Cardiac muscle cell (in vitro differentiated cells and primary cell): ENCODE measurements around the gene SEZ6L. TPM values are rescaled to one million over a fixed set of nuclear protein-coding genes. Genes with fewer than 3 reads are reported as not detected.
"Not testable (repeated sequence)": the region's sequence is repeated elsewhere in the genome, so short reads cannot be mapped to it uniquely, and the experiment has no call there.

Experiments
- DNase-seq, 2 donors: peaks; one replicate each; pipeline versions ENCODE4 v3.0.0 to v3.0.0-alpha.2; 2010 to 2017; ENCODE audit warnings: low read depth in 1 of 2, low spot score in 1 of 2
- H3K27ac ChIP-seq: fragments of 200-600 bp; sonication (generic); 2 replicates; pipeline ENCODE4 v1.5.1; 2016
- H3K27me3 ChIP-seq: fragments of 200-600 bp; sonication (generic); 2 replicates; pipeline ENCODE4 v1.6.0; 2016; ENCODE audit warnings: control low read depth
- H3K36me3 ChIP-seq: fragments of 200-600 bp; sonication (generic); 2 replicates; pipeline ENCODE4 v1.5.1; 2016; ENCODE audit warnings: control low read depth
- H3K4me1 ChIP-seq: fragments of 200-600 bp; sonication (generic); 2 replicates; pipeline ENCODE4 v1.8.1; 2017; ENCODE audit warnings: low read depth, mild to moderate bottlenecking, mixed run types
- H3K4me3 ChIP-seq: fragments of 200-600 bp; sonication (generic); 2 replicates; pipeline ENCODE4 v1.5.1; 2016; ENCODE audit warnings: mild to moderate bottlenecking
- H3K9me3 ChIP-seq: fragments of 200-600 bp; sonication (generic); 2 replicates; pipeline ENCODE4 v1.5.1; 2017; ENCODE audit warnings: low read depth, mild to moderate bottlenecking, control low read depth
- polyA plus RNA-seq: library from polyadenylated mRNA; unstranded; fragments of >200 nt; fragmentation: Nextera tagmentation; extraction: Ambion mirVana; gene quantifications from 2 replicates; pipeline ENCODE4 v1.2.1, GENCODE V29; 2016
- total RNA-seq: library from RNA; depleted of rRNA; stranded (reverse); fragments of >200 nt; gene quantifications from 2 replicates; pipeline ENCODE4 v1.2.3, GENCODE V29; 2016
- TF ChIP-seq, protein P1 (sequence below): IDR thresholded peaks from 2 replicates; pipeline ENCODE4 v1.5.1; 2012; ENCODE audit warnings: low read depth, mild to moderate bottlenecking, low read length

Gene SEZ6L
- total and polyA plus RNA-seq, 2 experiments from 2014 or later: 0.12 TPM; not detected in 1

DNA sequence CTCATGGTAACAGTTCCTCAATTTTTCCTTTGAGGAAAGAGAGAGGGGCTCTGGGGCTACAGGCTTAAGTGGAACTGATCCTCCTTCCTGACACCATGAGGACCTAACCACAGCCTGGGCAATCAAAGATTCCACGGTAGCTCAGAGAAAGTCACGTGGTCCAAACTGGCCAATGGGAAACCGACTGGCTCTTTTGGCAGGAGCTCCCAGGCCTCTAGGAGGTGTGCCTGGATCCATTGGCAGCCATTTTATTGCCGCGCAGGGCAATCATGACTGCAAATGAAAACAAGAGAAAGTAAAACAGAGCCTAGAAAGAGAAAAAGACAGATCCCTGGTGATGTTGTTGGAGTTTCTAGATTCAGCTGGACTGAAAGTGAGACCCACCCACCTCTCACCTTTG lies 232.5 kb downstream of the SEZ6L start:
- no peak overlapping the region for H3K4me3 ChIP-seq
- H3K27me3 ChIP-seq: no peaks in the 10 kb centered on the region
- TF ChIP-seq, protein P1, sequence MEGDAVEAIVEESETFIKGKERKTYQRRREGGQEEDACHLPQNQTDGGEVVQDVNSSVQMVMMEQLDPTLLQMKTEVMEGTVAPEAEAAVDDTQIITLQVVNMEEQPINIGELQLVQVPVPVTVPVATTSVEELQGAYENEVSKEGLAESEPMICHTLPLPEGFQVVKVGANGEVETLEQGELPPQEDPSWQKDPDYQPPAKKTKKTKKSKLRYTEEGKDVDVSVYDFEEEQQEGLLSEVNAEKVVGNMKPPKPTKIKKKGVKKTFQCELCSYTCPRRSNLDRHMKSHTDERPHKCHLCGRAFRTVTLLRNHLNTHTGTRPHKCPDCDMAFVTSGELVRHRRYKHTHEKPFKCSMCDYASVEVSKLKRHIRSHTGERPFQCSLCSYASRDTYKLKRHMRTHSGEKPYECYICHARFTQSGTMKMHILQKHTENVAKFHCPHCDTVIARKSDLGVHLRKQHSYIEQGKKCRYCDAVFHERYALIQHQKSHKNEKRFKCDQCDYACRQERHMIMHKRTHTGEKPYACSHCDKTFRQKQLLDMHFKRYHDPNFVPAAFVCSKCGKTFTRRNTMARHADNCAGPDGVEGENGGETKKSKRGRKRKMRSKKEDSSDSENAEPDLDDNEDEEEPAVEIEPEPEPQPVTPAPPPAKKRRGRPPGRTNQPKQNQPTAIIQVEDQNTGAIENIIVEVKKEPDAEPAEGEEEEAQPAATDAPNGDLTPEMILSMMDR: no peak
- H3K9me3 ChIP-seq: no peaks in the 10 kb centered on the region
- H3K27ac ChIP-seq: no peak overlapping the region
- DNase-seq: no peak
- H3K4me1 ChIP-seq: no peaks in the 10 kb centered on the region
- H3K36me3 ChIP-seq: no peaks in the 10 kb centered on the region

DNA sequence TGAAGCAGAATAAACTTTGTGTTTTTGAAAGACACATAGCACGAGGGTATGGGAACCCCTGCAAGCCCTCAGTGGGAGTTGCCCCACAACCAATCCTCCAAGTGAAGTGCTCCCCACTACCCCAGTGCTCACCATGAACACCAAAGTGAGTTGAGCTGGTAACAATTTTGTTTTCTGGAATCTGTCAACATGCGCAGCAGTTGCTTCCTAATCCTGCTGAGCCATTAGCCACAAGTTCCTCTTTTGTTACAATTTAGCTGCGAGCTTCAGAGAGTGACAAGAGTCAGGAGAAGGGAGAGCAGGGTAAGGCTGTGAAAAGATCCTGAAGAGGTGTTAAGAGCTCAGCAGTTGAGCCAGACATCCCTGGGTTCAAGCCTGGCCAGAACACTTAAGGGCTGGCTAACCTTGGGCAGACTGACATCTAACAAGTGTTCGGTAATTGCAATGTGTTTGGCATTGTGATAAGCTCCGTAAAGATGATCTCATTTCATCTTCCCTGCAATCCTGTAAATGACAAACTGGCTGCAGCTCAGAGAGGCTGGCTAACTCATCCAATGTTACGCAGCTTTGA lies 235.7 kb downstream of the SEZ6L start:
- Histone ChIP-seq H3K4me3 (no peak overlapping the region), H3K27ac (no peak overlapping the region), H3K4me1 (no peaks in the 10 kb centered on the region), H3K9me3 (no peaks in the 10 kb centered on the region), H3K27me3 (no peaks in the 10 kb centered on the region), H3K36me3 (no peaks in the 10 kb centered on the region)
- TF ChIP-seq, protein P1: no peak
- no peak for DNase-seq

DNA sequence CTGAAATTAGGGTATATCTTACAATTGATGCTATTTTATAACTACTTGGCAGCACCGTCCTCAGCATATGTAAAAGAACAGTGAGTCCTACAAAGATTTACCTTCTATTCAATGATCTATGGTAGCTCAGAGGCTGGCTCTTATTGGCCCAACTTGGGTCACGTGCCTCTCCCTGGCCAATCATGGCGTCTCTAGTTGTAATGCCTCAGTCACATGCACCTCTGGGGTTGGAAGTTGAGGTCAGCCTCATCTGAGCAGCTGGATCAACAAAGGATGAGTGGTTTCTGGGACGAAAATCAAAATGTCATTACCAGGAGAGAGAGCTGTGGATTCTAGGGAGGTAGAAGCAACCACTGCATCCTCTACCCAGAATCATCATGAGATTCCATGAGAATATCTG lies 236.9 kb downstream of the SEZ6L start:
- TF ChIP-seq, protein P1: no peak
- Histone ChIP-seq H3K4me1 (no peaks in the 10 kb centered on the region), H3K27me3 (no peaks in the 10 kb centered on the region), H3K9me3 (no peaks in the 10 kb centered on the region), H3K36me3 (no peaks in the 10 kb centered on the region), H3K27ac (no peak overlapping the region), H3K4me3 (no peak overlapping the region)
- no peak for DNase-seq

DNA sequence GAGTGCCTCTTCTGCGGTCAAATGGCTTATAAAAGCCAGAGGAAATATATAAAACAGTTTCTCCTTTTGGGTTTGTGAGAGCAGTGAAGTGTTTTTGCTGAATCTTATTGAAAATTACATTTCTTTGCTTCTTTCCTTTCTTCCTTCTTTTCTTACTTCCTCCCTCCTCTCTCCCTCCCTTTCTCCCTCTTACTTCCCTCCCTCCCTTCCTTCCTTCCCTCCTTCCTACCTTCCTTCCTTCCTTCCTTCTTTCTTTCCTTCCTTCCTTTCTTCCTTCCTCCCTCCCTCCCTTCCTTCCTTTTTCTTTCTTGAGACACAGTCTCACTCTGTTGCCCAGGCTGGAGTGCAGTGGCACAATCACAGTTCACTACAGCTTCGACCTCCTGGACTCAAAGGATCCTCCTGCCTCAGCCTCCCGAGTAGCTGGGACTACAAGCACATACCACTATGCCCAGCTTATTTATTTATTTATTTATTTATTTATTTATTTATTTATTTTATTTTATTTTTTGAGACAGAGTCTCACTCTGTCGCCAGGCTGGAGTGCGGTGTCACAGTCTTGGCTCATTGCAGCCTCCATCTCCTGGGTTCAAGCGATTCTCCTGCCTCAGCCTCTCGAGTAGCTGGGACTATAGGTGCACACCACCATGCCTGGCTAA lies 239.4 kb downstream of the SEZ6L start:
- H3K27me3 ChIP-seq, H3K9me3 ChIP-seq, H3K36me3 ChIP-seq, H3K27ac ChIP-seq, H3K4me3 ChIP-seq, H3K4me1 ChIP-seq, DNase-seq: not testable (repeated sequence)

DNA sequence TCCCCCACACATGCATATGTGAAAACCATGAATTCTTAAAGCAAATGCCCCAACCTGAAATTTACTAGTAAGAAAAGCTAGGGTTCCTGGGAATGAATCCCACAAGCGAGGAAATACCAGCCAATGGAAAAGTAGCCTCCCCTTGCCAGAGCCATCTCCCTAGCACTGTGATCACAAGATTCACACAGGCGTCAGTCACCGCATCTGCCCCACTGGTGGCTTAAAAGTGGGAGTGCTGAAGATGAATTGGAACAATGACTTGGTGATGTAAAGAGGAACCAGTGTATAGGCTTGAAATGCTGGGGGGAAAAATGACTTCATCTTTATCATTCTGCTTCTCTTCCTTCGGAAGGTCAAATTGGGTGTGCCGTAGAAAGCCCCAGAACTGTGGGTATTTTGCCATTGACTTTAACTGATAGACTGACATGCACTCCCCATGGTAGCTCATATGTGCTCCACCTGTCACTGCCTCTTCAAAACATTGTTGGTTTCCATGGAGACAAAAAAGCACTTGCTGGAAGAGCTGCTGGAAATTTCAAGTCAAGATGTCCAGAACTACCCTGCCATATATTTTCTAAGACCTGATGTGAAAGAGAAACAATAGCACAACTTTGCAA lies 240.6 kb downstream of the SEZ6L start:
- no peak overlapping the region for H3K4me3 ChIP-seq
- H3K9me3 ChIP-seq: no peaks in the 10 kb centered on the region
- H3K4me1 ChIP-seq: no peaks in the 10 kb centered on the region
- H3K27me3 ChIP-seq: peaks cover 6% of the 10 kb centered on the region
- H3K36me3 ChIP-seq: no peaks in the 10 kb centered on the region
- H3K27ac ChIP-seq: no peak overlapping the region
- TF ChIP-seq, protein P1: no peak
- no peak for DNase-seq

DNA sequence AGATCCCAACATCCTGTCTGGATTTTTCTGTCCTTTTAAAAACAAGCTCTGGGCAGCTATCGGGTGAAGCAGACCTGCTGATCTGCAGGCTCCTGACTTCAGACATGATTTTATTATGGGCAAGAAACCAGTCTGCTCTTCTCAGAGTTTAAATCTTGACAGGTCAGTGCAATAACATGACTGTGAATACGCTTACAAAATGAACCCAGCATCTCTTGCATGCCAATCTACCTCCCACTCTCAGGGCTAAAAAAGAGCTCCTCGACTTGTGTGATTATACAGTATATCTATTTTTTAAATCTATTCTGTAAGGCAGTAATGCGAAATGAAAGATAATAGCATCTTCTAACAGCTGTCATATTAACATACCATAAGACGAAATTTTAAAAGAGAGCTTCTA lies 241.1 kb downstream of the SEZ6L start:
- Histone ChIP-seq H3K4me3 (no peak overlapping the region), H3K27me3 (peaks cover 6% of the 10 kb centered on the region), H3K9me3 (no peaks in the 10 kb centered on the region), H3K4me1 (no peaks in the 10 kb centered on the region), H3K36me3 (no peaks in the 10 kb centered on the region), H3K27ac (no peak overlapping the region)
- TF ChIP-seq, protein P1: no peak
- DNase-seq: no peak
